GM19324 (cell line): Measurements from ENCODE around the gene BCL2L2.
"Not testable (repeated sequence)": the region's sequence is repeated elsewhere in the genome, so short reads cannot be mapped to it uniquely, and the experiment has no call there.

Experiments
- ATAC-seq: cut with Tn5 transposase; IDR thresholded peaks from one replicate; pipeline ENCODE4 v1.9.1; 2021; ENCODE audit warnings: mild to moderate bottlenecking, moderate library complexity; ENCODE audit not compliant: unreplicated experiment, low FRiP score

Gene BCL2L2

DNA sequence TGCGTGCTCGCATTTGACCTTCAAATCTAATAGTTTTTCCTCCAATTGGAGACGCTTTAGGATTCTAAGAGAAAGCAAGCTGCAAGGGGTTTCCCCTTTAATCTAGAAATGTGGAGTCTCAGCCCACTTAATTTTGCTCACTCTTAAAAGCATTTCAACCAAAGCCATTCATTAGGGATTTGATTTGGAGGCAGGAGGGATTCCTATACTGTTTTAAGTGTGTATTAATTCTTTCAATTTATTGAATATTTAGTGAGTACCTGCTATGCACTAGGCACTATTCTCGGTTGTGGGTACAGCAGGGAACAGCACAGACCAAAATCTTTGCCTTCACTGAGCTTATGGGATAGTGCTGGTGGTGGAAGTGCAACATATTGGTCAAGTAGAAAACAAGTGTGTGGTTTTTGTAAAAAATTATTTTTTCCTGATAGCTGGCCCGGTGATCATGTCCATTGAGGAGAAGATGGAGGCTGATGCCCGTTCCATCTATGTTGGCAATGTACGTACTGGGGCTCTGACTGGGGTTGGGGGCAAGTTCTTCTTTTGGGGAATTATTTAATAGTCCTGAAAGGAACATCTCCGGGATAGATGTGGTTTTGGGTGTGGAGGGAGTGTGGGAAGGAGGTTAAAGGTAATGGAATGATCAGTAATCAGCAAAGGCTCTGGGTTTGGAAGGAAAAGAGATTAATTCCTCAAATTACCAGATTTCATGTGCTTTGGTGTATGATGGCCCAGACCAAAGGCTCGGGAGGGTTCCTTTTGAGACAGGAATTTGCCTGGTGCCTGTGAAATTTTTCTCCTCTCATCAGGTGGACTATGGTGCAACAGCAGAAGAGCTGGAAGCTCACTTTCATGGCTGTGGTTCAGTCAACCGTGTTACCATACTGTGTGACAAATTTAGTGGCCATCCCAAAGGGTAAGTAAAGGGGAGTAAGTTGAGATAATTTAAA, 16.2 kb downstream of the BCL2L2 start:
- ATAC-seq = no peak

DNA sequence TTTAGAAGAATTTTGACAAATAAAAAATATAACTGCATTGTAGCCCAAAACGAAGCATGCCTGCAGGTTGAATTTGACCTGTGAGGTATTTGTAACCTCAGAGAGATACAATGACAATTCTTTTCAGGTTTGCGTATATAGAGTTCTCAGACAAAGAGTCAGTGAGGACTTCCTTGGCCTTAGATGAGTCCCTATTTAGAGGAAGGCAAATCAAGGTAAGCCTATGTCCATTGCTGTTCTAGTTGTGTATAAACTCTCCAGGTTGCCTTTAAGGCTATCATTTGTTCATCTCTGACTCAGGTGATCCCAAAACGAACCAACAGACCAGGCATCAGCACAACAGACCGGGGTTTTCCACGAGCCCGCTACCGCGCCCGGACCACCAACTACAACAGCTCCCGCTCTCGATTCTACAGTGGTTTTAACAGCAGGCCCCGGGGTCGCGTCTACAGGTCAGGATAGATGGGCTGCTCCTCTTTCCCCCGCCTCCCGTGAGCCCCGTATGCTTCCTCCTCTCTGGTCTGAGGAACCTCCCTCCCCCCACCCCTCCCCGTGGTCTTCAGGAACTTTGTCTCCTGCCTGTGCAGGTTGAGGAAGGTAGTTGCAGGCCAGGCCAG, 17.3 kb downstream of the BCL2L2 start:
- no peak for ATAC-seq

DNA sequence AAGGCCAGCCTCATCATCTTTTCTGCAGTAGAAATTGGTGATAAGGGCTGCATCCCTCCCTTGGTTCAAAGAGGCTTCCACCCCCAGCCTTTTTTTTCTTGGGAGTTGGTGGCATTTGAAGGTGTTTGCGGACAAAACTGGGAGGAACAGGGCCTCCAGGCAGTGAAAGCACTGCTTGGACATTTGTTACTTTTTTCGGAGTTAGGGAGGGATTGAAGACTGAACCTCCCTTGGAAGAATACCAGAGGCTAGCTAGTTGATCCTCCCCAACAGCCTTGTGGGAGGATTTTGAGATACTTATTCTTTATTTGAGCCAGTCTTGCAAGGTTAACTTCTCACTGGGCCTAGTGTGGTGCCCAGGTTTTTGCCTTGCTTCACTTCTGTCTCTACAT, 17.8 kb downstream of the BCL2L2 start:
- no peak for ATAC-seq

DNA sequence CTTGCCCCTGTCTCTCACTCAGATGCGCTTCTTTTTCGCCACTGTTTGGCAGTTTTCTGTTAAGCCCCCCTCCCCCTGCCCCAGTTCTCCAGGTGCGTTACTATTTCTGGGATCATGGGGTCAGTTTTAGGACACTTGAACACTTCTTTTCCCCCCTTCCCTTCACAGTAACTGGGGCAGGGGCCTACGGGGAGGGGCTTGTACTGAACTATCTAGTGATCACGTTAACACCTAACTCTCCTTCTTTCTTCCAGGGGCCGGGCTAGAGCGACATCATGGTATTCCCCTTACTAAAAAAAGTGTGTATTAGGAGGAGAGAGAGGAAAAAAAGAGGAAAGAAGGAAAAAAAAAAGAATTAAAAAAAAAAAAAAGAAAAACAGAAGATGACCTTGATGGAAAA, 18.4 kb downstream of the BCL2L2 start:
- no peak for ATAC-seq

DNA sequence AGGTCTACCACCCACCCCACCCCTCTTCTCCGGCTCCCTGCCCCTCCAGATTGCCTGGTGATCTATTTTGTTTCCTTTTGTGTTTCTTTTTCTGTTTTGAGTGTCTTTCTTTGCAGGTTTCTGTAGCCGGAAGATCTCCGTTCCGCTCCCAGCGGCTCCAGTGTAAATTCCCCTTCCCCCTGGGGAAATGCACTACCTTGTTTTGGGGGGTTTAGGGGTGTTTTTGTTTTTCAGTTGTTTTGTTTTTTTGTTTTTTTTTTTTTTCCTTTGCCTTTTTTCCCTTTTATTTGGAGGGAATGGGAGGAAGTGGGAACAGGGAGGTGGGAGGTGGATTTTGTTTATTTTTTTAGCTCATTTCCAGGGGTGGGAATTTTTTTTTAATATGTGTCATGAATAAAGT, 19.1 kb downstream of the BCL2L2 start:
- ATAC-seq = not testable (repeated sequence)

DNA sequence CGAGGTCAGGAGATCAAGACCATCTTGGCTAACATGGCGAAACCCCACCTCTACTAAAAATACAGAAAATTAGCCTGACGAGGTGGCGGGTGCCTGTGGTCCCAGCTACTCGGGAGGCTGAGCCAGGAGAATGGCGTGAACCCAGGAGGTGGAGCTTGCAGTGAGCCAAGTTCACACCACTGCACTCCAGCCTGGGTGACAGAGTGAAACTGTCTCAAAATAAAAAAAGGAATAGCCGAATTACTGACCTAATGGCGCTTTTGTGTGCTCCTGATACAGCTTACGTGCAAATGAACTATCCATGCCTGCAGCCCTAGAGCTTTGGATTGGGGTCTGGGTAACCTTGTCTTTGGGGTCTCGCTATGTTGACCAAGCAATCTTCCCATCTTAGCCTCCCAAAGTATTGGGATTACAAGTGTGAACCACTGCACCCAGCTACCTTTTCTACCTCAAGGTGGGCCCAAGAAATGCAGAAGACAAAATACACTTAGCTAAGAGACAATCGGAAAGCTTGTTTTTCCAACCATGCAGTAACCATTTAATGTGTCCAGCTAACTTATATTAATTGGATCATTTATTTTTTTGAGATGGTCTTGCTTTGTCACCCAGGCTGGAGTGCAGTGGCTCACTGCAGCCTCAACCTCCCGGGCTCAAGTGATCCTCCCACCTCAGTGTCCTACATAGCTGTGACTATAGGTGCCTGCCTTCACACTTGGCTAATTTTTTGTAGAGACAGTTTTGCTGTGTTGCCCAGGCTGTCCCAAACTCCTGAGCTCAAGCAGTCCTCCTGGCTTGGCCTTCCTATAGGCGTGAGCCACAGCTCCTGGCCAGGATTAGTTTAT, 20.1 kb downstream of the BCL2L2 start:
- no peak for ATAC-seq

DNA sequence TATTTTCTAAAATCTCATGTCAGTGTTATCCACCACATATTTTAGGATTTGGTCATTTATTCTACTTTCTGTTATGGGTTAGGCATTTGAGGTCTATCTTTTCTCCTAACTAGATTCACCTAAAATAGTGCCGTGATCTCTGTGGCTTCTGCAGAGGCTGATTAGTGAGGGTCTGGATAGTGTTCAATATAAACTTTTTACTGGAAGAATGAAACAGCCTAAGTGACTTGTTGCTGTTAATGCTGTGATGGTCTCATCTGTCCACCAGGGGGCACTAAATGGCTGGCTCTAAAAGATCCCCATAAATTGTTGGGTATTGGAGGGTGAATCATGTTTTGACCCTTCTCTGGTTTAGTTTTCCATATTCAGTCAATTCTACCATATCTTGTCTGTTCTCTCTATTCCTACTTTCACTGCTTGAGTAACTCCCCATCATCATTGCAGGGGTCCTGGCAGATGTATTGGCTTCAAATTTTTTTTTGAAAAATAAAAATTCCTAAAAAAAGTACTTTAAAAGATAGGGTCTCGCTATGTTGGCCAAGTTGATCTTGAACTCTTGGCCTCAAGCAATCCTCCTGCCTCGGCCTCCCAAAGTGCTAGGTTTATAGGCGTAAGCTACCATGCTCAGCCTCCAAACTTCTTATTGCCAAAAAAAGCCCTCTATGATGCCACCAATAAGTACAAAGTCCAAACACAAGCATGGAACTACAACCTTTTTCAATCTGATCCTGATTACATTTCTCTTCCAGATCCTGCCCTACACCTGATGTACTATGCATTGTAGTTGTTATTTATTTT, 21.5 kb downstream of the BCL2L2 start:
- no peak for ATAC-seq

DNA sequence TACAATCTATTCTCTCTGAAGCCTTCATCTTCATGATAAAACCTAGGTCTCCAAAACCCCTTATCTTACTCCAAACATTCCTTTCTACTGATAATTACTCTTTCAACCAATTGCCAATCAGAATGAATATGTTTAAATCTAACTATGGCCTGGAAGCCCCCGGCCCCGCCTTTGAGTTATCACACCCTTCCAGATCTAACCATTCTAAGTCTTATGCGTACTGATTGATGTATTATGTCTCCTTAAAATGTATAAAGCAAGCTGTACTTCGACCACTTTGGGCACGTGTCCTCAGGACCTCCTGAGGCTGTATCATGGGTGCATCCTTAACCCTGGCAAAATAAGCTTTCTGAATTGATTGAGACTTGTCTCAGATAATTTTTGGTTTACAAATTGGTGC, 29.0 kb downstream of the BCL2L2 start:
- no peak for ATAC-seq

DNA sequence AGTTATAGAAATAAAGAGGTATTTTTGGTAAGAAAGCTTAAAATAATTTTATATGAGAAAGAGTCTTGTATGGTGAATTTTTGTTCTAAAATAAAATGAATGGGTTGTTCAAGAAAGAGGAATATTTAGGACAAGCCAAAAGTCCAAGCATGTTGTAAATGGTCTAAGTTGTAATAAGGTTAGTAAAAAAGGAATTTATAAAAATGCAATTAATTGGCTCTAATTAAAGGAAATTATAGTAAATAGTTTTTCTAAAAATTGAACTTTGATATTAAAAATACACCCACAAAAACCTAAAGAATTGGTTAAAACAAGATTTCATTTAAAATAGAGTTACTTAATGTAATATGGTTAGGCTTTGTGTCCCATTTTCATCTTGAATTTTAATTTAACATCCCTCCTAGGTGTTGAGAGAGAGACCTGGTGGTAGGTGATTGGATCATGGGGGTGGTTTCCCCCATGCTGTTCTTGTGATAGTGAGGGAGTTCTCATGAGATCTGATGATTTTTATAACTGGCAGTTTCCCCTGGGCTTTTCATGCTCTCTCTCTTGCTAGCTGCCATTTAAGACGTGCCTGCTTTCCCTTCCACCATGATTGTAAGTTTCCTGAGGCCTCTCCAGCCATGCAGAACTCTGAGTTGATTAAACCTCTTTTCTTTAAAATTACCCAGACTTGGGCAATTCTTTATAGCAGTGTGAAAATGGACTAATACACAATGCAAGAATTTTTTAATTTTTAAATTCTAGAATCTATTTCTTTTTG, 33.1 kb downstream of the BCL2L2 start:
- no peak for ATAC-seq

DNA sequence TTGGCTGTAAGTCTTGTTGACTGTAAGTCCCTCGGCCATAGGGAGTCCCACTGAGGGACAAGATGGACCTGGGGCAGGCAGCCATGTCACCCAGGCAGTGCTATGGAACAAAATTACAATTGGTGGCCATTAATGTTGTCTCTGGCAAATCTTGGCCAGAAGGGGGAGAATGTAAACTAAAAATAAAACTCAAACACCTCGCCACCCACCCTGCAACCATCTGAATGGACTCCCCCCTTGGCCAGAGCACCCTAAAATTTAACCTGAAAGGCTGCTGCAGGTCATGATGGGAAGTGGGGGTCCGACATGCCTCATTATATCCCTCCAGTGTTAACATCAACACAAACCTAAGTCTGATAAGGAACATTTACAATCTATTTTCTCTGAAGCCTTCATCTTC, 37.8 kb downstream of the BCL2L2 start:
- no peak for ATAC-seq

DNA sequence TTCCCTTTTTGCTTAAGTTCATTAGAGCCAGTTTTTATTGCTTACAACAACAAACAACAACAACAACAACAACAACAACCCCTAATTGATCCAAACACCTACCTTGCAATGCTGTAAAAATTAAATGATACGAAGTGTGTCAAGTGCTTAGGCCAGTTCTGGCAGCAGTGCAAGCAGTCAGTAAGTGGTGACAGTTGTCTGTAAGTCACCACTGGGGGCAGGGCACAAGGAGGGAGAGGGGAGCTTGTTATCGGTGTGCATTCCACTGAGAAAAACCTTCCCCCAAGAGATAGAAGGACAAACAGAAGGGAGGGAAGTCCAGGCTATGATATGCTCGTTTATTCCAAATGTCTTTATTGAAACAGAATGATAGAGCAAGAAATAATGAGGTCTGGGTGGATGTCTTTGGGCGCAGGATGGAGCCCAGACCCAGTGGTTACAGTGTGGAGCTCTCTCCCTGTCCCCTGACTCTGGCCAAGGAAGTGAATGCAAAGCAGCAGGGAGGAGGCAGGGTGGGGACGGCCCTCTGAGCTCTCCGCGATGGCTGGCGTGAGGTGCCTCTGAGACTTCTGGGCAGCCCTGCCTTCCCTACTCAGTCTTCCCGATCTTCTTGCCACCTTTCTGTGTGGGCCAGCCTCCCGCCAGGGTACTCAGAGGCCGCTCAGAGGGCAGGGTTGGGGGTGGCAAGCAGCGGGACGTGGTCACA, 39.5 kb downstream of the BCL2L2 start:
- ATAC-seq = no peak

DNA sequence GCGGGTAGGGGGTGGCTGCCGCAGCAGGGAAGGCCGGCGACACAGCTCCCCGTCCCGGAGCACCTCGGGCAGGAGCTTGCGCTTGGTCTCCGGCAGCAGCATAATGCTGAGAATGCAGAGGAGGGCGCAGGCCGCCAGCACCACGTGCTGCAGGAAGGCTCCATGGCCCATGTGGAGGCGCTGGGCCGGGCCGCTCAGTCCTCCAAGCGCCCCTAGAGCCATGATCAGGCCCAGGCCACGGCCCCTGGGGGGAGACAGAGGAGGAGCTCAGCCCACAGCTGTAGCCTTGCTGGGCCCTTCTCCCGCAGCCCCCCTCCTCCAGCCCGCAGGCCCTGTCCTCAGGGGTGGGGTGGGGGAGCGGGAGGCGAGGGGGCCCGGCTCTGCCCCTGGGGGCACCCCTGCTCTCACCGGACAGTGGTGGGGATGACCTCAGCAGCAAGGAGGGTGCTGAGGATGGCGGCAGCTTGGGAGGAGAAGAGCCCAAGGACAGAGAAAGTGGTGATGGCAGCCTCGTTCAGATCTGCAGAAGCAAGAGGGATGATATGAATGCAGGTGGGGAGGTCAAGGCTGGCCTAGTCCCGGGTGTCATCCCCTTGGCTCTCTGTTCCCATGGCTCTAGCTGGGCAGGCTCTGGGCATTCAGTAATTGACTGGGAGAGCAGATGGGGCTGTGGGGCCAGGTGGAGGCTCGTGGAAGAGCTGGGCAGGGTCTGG, 40.2 kb downstream of the BCL2L2 start:
- no peak for ATAC-seq

DNA sequence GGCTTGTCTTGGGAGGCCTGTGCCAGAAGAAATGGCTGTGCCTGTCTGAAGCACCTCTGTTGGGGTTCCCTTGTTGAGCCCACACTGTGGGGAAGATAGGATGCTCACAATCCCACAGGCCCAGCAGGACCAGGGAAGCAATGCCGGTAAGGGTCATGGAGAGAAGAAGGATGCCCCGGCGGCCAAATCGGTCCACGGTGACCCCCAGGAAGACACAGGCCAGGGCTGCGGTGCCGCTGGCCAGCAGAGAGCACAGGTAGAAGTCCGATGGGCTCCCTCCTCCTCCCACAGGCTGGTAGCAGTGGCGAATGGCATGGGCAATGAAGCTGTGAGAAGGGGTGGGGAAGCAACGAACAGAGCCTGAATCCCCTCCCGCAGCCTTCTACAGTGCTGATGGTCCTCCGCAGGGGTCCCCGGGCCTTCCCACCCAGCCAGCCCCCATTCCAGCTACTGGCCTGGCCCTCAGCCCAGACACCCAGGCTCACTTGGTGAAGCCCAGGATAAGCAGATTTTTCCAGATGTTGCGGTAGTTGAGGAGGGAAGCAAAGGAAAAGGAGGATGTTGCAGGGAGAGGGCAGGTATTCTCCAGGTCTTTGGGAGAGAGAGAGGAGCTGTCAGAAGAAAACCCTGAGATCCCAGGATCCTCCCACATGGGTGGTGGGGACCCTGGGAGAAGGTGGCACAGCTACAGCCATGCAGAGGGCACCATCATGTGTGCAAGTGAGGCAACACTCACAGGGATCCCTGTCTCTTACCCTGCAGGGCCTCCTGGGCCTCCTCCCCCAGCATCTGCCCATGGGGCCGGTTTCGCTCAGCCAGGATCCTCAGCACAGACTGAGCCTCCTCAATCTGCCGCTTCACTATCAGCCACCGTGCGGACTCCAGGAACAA, 41.0 kb downstream of the BCL2L2 start:
- ATAC-seq = no peak

DNA sequence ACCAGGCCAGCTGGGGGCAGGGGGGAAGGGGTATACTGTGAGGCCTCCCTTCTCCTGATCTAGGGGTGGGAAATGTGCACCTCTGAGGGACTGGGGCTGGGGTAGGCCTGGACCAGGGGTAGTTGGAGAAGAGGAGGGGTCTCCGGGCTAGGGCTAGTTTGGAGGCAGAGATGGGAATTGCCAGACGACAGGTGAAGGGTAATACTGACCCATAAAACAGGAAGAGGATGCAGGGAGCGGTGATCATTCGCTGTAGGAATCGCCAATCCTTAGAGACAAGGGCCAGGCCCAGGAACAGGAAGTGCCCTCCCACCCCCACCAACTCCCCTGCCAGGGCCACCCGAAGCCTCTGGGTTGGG, 41.6 kb downstream of the BCL2L2 start:
- ATAC-seq = no peak

DNA sequence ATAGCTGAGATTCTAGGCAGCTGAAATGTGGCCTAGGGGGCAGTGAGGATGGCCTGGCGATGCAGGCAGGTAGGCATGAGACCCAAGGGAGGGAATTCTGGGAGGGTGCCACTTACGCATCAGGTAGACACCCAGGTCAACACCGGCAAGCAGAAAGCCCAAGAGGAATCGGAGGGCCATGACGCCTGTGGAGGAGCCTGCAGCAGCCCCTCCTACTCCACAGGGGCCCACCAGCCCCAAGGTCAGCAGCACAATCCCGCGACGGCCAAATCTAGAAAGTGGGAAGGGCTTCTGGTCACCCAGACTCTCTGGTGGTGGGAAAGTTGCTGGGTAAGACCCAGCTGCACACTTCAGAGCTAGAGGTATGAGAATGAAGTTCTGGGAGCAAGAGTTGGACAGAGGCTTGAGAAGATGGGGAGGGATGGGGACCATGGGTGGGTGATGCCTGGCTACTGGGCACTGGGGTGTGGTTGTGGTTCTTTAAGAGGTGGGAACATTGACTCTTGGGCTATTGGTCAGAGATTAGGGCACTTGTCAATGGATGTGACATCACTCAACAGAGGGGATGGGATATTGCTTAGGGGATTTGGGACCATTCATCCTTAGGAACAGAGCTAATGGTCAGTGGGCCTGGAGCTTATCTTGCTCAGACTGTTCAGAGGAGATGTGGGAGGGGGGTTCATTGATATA, 42.7 kb downstream of the BCL2L2 start:
- ATAC-seq = no peak

DNA sequence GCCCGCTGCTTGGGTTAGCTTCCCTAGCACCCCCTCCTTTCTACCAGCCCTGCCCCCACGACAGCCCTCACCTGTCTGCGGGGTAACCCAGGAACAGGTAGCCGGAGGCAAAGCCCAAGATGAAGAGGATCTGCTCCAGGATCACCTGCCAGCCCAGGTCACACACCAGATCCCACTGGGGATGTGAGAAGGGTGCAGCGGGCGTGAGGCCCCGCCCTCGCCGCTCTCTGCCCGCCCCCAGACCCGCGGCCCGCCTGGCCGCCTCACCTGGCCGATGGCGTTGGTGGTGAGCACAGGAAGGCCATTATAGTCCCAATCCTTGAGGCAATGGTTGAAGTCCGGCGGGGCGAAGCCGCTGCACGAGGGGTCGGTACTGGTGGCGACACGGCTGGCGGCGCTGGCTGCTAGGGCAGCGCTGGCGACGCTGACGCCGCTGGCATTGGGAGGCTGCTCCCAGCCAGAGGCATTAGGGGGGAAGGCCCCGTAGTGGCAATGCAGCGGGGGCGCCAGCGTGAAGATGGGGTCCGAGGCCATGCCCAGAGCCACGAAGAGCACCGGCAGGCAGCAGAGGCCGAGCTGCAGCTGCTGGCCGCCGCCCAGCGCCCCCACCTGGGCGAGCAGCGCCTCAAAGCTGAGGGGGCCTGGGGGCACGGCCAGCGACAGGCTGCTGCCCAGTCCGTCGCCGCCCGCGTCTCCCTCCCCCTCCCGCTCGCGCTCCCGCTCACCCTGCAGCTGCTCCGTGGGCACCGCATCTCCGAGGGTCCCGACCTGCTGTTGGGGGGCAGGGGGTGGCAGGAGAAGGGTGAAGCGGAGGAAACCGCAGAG, 45.3 kb downstream of the BCL2L2 start:
- ATAC-seq = no peak
